Small intestine (tissue), 7 donors: ENCODE data around the gene ALMS1. TPM values are rescaled to one million over a fixed set of nuclear protein-coding genes. Genes with fewer than 3 reads are reported as not detected.
A peak's percentile ranks its signal among the peaks of the same experiment; 100 is the strongest.

Source experiments
- DNase-seq, 2 donors: peaks; one replicate each; pipeline versions ENCODE4 v3.0.0 to v3.0.0-alpha.2; 2013
- FAIRE-seq: peaks from 2 replicates; lab custom pipeline; 2012; peaks lifted over from hg19 to GRCh38; lab: Jason Lieb, UNC
- H3K27ac ChIP-seq, 3 donors: one replicate each; pipeline ENCODE4 v1.5.1; 2013; ENCODE audit warnings: low read length in 2 of 3, mild to moderate bottlenecking in 2 of 3, control low read depth in 1 of 3, inconsistent platforms in 1 of 3, low read depth in 1 of 3, moderate library complexity in 1 of 3
- H3K27me3 ChIP-seq, 3 donors: one replicate each; pipeline ENCODE4 v1.6.1; 2013; ENCODE audit warnings: low read length in 3 of 3, inconsistent platforms in 1 of 3; ENCODE audit not compliant: control insufficient read depth in 3 of 3, insufficient read depth in 3 of 3
- H3K36me3 ChIP-seq, 3 donors: one replicate each; pipeline ENCODE4 v1.6.1; 2013; ENCODE audit warnings: low read length in 3 of 3, inconsistent platforms in 1 of 3, low read depth in 1 of 3, mild to moderate bottlenecking in 1 of 3, moderate library complexity in 1 of 3; ENCODE audit not compliant: control insufficient read depth in 3 of 3, insufficient read depth in 2 of 3
- H3K4me1 ChIP-seq, 3 donors: one replicate each; pipeline ENCODE4 v1.6.1; 2013; ENCODE audit warnings: low read length in 2 of 3, inconsistent platforms in 1 of 3, low read depth in 1 of 3, mild to moderate bottlenecking in 1 of 3, moderate library complexity in 1 of 3; ENCODE audit not compliant: control insufficient read depth in 3 of 3, insufficient read depth in 2 of 3
- H3K4me3 ChIP-seq, 3 donors: one replicate each; pipeline ENCODE4 v1.5.1; 2013; ENCODE audit warnings: low read length in 3 of 3, control low read depth in 1 of 3, inconsistent platforms in 1 of 3, low read depth in 1 of 3, mild to moderate bottlenecking in 1 of 3, moderate library complexity in 1 of 3
- H3K9me3 ChIP-seq, 2 donors: one replicate each; pipeline ENCODE4 v1.6.1; 2013; ENCODE audit warnings: low read depth in 1 of 2, low read length in 1 of 2; ENCODE audit not compliant: control insufficient read depth in 2 of 2, insufficient read depth in 1 of 2
- WGBS, 3 donors: extraction: QIAGEN DNeasy Blood & Tissue Kit; methylation state at CpG; one replicate each; pipeline ENCODE4 v1.1.7; 2013; 5-methylcytosine and 5-hydroxymethylcytosine counted together
- polyA plus RNA-seq, 4 donors: library from polyadenylated mRNA; stranded (reverse) in 3 of 4; unstranded in 1 of 4; fragments of 200-250 nt in 3 of 4; fragments of 120-200 nt in 1 of 4; gene quantifications; one replicate each; pipeline versions ENCODE4 v1.2.1 to v1.2.3, GENCODE V29; 2013
- donor health status: healthy with polysubstance abuse.
- donor health status: control.
- donor health status: control.
- donor health status: Bipolar disorder and iron deficiency.
- donor health status: healthy.

ALMS1 gene
- polyA plus RNA-seq, 4 donors, result 2.7 to 23.4 (median 6.1) TPM

DNA sequence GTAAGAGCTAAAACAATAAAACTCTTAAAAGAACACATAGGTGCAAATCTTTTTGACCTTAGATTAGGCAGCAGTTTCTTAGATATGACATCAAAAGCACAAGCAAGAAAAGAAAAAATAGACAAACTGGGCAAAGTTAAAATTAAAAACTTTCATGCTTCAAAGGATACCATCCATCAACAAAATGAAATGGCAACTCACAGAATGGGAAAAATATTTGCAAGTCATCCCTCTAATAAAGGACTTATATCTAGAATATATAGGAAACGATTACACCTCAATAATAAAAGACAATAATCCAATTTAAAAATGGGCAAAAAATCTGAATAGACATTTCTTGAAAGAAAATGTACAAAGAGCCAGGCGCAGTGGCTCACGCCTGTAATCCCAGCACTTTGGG is 29.5 kb upstream of the ALMS1 start:
- Histone ChIP-seq H3K4me1 (no peaks in the 10 kb centered on the region), H3K9me3 (no peaks in the 10 kb centered on the region), H3K27me3 (no peaks in the 10 kb centered on the region), H3K36me3 (no peaks in the 10 kb centered on the region), H3K4me3 (no peak overlapping the region), H3K27ac (no peak overlapping the region)
- DNase-seq (no peak), FAIRE-seq (no peak)
- 86 to 92% (median 88%) methylated on average over 3 of the region's 3 CpGs for WGBS, 3 donors

DNA sequence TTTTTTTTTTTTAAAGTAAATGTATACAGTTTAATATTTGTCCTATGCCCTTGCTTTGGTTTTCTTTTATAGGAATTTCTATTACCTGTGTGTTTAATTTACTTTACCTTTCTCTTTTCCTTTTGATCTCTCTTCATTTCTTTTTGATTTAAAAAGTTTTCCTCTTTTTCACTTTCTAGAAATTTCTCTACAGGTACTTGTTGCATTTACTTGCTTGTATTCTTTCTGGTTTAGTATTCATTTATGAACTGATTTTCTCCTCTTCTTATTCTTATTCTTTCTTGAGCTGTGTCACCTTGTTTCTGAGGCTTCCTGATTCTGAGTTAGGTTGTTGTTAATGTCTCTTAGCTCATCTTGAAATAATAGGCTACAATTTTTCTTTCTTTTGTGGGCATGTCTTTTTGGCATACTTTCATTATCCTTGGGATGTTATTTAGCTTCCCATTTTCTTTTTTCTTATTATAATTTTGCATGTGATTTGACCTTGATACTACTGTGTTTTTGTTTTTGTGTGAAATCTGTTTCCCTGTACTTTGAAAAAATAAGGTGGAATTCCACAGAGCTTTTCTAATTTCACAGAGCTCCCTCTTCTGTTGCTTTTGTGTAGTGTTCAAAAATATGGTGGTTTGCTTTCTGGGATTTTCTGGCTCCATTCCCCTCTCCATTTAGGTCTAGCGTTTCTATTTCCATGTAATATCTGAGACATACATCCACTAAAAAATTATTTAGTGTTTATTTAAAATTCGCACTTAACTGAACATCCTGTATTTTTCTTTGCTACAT is 25.5 kb upstream of the ALMS1 start:
- Histone ChIP-seq H3K27ac (no peak overlapping the region), H3K4me3 (no peak overlapping the region), H3K9me3 (peaks cover 0 to 2% of the 10 kb centered on the region in 2 donors), H3K4me1 (no peaks in the 10 kb centered on the region), H3K36me3 (no peaks in the 10 kb centered on the region), H3K27me3 (no peaks in the 10 kb centered on the region)
- FAIRE-seq (no peak), DNase-seq (no peak)
- WGBS, 3 donors, result 17 to 33% (median 21%) methylated on average over 2 of the region's 2 CpGs

DNA sequence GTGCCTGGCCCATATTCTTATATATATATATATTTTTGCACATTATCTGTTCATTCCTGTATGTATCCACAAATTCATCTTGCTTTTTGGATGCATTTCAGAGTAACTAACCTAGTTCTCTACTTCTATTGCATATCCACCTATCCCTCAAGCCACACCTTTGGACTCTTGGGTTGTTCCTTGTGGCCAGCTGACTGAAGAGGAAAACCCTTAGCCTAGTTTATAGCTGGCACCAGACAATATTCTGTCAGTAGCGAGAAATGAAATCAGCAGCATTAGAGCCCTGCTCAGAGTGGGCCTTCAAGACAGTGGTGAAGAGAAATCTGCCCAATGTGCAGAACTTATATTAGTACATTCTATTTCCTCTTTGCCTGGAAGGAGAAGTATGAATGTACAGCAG is 19.6 kb upstream of the ALMS1 start:
- H3K36me3 ChIP-seq, result no peaks in the 10 kb centered on the region
- WGBS, 3 donors, result 60 to 80% (median 69%) methylated on average over 1 of the region's 1 CpG
- DNase-seq (no peak), FAIRE-seq (no peak)
- peaks cover 0 to 2% of the 10 kb centered on the region in 2 donors for H3K9me3 ChIP-seq
- H3K4me1 ChIP-seq, result no peaks in the 10 kb centered on the region
- H3K27ac ChIP-seq, result no peak overlapping the region
- no peaks in the 10 kb centered on the region for H3K27me3 ChIP-seq
- H3K4me3 ChIP-seq, result no peak overlapping the region

DNA sequence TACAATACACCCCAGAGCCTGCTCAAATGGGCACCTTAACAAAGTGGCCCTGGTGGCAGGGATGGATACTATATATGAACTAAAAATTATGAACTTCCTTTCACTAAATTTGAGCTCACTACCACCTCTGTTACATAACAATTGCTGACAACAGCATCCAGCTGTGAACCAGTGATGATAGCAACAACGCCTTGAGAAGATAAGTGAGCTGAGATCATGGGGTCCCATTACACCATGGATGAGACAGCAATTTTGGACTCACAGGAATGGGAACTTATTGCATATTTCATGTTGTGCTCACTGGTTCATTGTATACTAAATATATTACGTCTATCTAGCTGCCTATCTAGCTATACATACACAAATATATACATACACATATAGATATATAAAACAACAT is 16.9 kb upstream of the ALMS1 start:
- H3K27me3 ChIP-seq, result peaks cover 0 to 2% (median 0%) of the 10 kb centered on the region in 3 donors
- H3K4me1 ChIP-seq, result no peaks in the 10 kb centered on the region
- H3K36me3 ChIP-seq, result no peaks in the 10 kb centered on the region
- WGBS, 3 donors, result 52 to 73% (median 72%) methylated on average over 2 of the region's 2 CpGs
- H3K27ac ChIP-seq, result no peak overlapping the region
- FAIRE-seq (no peak), DNase-seq (no peak)
- H3K9me3 ChIP-seq, result no peaks in the 10 kb centered on the region
- H3K4me3 ChIP-seq, result no peak overlapping the region

DNA sequence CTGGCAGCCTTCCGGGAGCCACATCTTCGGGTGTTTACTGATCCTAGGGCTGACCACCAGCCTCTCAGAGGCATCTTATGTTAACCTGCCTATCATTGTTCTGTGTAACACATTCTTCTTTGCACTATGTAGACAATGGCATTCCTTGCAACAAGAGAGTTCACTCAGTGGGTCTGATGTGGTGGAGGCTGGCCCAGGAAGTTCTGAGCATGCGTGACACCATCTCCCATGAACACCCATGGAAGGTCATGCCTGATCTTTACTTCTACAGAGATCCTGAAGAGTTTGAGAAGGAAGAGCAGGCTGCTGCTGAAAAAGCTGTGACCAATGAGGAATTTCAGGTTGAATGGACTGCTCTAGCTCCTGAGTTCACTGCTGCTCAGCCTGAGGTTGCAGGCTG is 15.3 kb upstream of the ALMS1 start:
- Histone ChIP-seq H3K4me1 (no peaks in the 10 kb centered on the region), H3K27ac (no peak overlapping the region), H3K36me3 (no peaks in the 10 kb centered on the region), H3K9me3 (no peaks in the 10 kb centered on the region), H3K27me3 (peaks cover 0 to 2% (median 0%) of the 10 kb centered on the region in 3 donors), H3K4me3 (no peak overlapping the region)
- DNase-seq (no peak), FAIRE-seq (no peak)
- WGBS, 3 donors, result 84 to 86% (median 84%) methylated on average over 3 of the region's 3 CpGs

DNA sequence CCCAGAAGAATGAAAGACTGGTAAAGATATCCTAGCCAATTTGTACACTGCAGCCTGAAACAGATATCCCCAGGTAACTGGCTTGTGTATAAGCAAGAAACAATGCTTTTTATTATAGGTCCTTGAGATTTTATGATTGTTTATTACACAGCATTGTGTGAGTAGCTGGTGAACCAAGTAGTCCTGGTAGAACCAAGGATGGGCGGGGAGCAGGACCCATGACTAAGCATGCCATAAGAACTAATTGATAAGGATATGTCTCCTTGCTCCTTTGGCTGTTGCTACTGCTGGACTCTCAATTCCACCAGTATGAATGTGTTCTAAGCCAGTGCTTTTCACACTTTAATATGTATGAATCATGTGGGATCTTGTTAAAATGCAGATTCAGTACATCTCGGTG is 12.3 kb upstream of the ALMS1 start:
- DNase-seq (peak in 1 of 2 donors; percentile 32), FAIRE-seq (no peak)
- no peaks in the 10 kb centered on the region for H3K4me1 ChIP-seq
- peaks cover 0 to 9% (median 9%) of the 10 kb centered on the region in 3 donors for H3K27me3 ChIP-seq
- H3K36me3 ChIP-seq, result no peaks in the 10 kb centered on the region
- H3K27ac ChIP-seq, result no peak overlapping the region
- H3K4me3 ChIP-seq, result no peak overlapping the region
- peaks cover 0 to 6% of the 10 kb centered on the region in 2 donors for H3K9me3 ChIP-seq
- WGBS, 3 donors, result 27 to 67% (median 49%) methylated on average over 2 of the region's 2 CpGs

DNA sequence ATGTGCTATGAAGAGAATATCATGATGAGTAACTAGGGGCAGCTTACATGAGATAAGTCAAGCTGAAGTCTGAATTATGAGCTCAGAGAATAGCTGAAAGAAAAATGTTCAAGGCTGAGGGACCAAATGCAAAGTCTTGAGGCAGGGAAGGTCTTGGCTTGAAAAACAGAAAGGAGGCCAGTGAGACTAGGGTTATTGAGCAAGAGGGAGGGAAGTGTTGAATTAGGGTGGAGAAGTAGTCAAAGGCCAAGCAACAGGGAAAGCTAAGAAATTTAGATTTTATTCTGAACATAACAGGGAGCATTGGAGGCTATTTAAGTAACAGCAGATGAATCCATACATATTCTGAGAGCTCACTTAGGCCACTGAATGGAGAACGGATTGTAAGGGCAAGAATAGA is 11.4 kb upstream of the ALMS1 start:
- Histone ChIP-seq H3K4me1 (no peaks in the 10 kb centered on the region), H3K36me3 (no peaks in the 10 kb centered on the region), H3K27me3 (peaks cover 0 to 9% (median 9%) of the 10 kb centered on the region in 3 donors), H3K9me3 (peaks cover 0 to 6% of the 10 kb centered on the region in 2 donors), H3K27ac (no peak overlapping the region), H3K4me3 (no peak overlapping the region)
- DNase-seq (no peak), FAIRE-seq (no peak)
- WGBS, 3 donors, result 75 to 80% (median 80%) methylated on average over 1 of the region's 1 CpG

DNA sequence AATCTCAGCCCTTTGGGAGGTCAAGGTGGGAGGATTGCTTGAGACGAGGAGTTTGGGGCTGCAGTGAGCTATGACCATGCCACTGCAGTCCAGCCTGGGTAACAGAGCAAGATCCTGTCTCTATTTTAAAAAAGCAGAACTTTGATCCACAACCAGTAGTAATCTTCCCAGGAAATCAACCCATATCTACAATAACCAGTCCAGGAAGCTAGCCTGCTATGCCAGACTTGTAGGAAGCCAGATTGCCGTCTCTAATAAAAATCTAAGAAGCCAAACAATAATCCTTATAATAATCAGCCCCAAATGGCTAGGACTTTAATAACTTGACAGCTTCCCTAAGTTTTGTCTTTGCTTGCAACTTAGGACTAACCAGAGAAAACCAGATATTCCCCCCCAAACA is 9.0 kb upstream of the ALMS1 start:
- 89 to 90% (median 90%) methylated on average over 2 of the region's 2 CpGs for WGBS, 3 donors
- Histone ChIP-seq H3K4me1 (no peaks in the 10 kb centered on the region), H3K27ac (no peak overlapping the region), H3K9me3 (peaks cover 0 to 6% of the 10 kb centered on the region in 2 donors), H3K4me3 (no peak overlapping the region), H3K27me3 (peaks cover 0 to 9% (median 9%) of the 10 kb centered on the region in 3 donors), H3K36me3 (no peaks in the 10 kb centered on the region)
- FAIRE-seq (no peak), DNase-seq (no peak)
